Upper lobe of left lung (tissue), 6 donors: ENCODE measurements around the gene SPINK2. TPM values are rescaled to one million over a fixed set of nuclear protein-coding genes. Genes with fewer than 3 reads are reported as not detected.
A peak's percentile ranks its signal among the peaks of the same experiment; 100 is the strongest.

ENCODE experiments used
- ATAC-seq, 2 donors: fragments of 200-7000 bp; cut with Tn5 transposase; one replicate each; pipeline ENCODE4 v1.9.1; 2022; ENCODE audit warnings: mild to moderate bottlenecking in 2 of 2, moderate library complexity in 2 of 2; ENCODE audit not compliant: low FRiP score in 2 of 2
- DNase-seq, 2 donors: peaks; one replicate each; pipeline ENCODE4 v3.0.0-alpha.2; 2019 to 2020
- H3K27ac ChIP-seq, 4 donors: fragments of 200-600 bp; sonication (generic); one replicate each; pipeline ENCODE4 v1.5.1; 2016 to 2019
- H3K27me3 ChIP-seq, 4 donors: fragments of 200-600 bp; sonication (generic); one replicate each; pipeline ENCODE4 v1.5.1; 2017 to 2019
- H3K36me3 ChIP-seq, 4 donors: fragments of 200-600 bp; sonication (generic); one replicate each; pipeline ENCODE4 v1.5.1; 2016 to 2019
- H3K4me1 ChIP-seq, 4 donors: fragments of 200-600 bp; sonication (generic); one replicate each; pipeline ENCODE4 v1.5.1; 2018 to 2019
- H3K4me3 ChIP-seq, 4 donors: fragments of 200-600 bp; sonication (generic); one replicate each; pipeline ENCODE4 v1.5.1; 2017 to 2019; ENCODE audit warnings: mild to moderate bottlenecking in 2 of 4, moderate library complexity in 1 of 4
- H3K9me3 ChIP-seq, 4 donors: fragments of 200-600 bp; sonication (generic); one replicate each; pipeline ENCODE4 v1.5.1; 2018 to 2019
- CTCF ChIP-seq, 6 experiments: fragments of 450-650 bp in 4 of 6; fragments of 200-600 bp in 2 of 6; sonication (generic) in 2 of 6; IDR thresholded peaks; one replicate each; pipeline ENCODE4 v1.5.1; 2016 to 2019; ENCODE audit warnings: antibody characterized with exemption in 6 of 6
- EP300 ChIP-seq, 4 donors: sonication (generic); formaldehyde crosslinking; IDR thresholded peaks; one replicate each; pipeline ENCODE4 v1.5.1; 2017; ENCODE audit warnings: antibody characterized with exemption in 4 of 4, control low read depth in 2 of 4
- POLR2A ChIP-seq, 4 donors: fragments of 450-650 bp; IDR thresholded peaks; one replicate each; pipeline ENCODE4 v1.5.1; 2016 to 2017; ENCODE audit warnings: antibody characterized with exemption in 4 of 4, mild to moderate bottlenecking in 2 of 4
- POLR2AphosphoS5 ChIP-seq, 2 donors: sonication (generic); formaldehyde crosslinking; IDR thresholded peaks; one replicate each; pipeline ENCODE4 v1.5.1; 2017; ENCODE audit warnings: antibody characterized with exemption in 2 of 2
- WGBS, 2 donors: methylation state at CpG; one replicate each; pipeline ENCODE4 v1.1.5; 2017 to 2018; 5-methylcytosine and 5-hydroxymethylcytosine counted together
- total RNA-seq, 6 donors: library from RNA; depleted of rRNA in 4 of 6; stranded (reverse); fragments of >200 nt in 4 of 6; gene quantifications; one replicate each; pipeline versions ENCODE4 v1.1.0 to v1.2.1, GENCODE V29; 2016 to 2021
- donor health status: DM: no; HTN: no; CAD: no; lungs with moderate emphysema.
- donor health status: DM: no; HTN: yes; CAD: no; lungs with severe emphysema.

The SPINK2 gene
- total RNA-seq, 6 donors from 2014 or later = not detected

GRCh38 chr4:56796211-56796610 is 25.3 kb downstream of the SPINK2 start:
- Histone ChIP-seq H3K4me1 (peaks cover 6 to 15% (median 9%) of the 10 kb centered on the region in 4 donors), H3K4me3 (no peak overlapping the region), H3K27ac (no peak overlapping the region), H3K36me3 (no peaks in the 10 kb centered on the region), H3K9me3 (no peaks in the 10 kb centered on the region), H3K27me3 (no peaks in the 10 kb centered on the region)
- TF ChIP-seq CTCF (IDR thresholded peaks at IDR 0.05) = no peak
- TF ChIP-seq POLR2AphosphoS5 (IDR thresholded peaks at IDR 0.05) = no peak
- TF ChIP-seq EP300 (IDR thresholded peaks at IDR 0.05) = no peak
- no peak for TF ChIP-seq POLR2A (IDR thresholded peaks at IDR 0.05)
- DNase-seq (no peak), ATAC-seq (no peak)
- WGBS, 2 donors = 74 to 76% methylated on average over 3 of the region's 3 CpGs

- Histone ChIP-seq H3K4me1 (peaks cover 5 to 16% (median 10%) of the 10 kb centered on the region in 4 donors), H3K9me3 (no peaks in the 10 kb centered on the region), H3K36me3 (no peaks in the 10 kb centered on the region), H3K27ac (no peak overlapping the region), H3K27me3 (no peaks in the 10 kb centered on the region), H3K4me3 (no peak overlapping the region)
- TF ChIP-seq EP300 (IDR thresholded peaks at IDR 0.05) = no peak
- no peak for TF ChIP-seq POLR2AphosphoS5 (IDR thresholded peaks at IDR 0.05)
- TF ChIP-seq CTCF (IDR thresholded peaks at IDR 0.05) = no peak
- no peak for TF ChIP-seq POLR2A (IDR thresholded peaks at IDR 0.05)
- WGBS, 2 donors = 91 to 94% methylated on average over 4 of the region's 4 CpGs
- DNase-seq (no peak), ATAC-seq (no peak)
Measured at GRCh38 chr4:56791316-56791715, 30.2 kb downstream of the SPINK2 start.

GRCh38 chr4:56790691-56791091 is 30.8 kb downstream of the SPINK2 start:
- no peaks in the 10 kb centered on the region for H3K36me3 ChIP-seq
- no peak overlapping the region for H3K27ac ChIP-seq
- ATAC-seq (no peak), DNase-seq (no peak)
- H3K27me3 ChIP-seq = no peaks in the 10 kb centered on the region
- H3K4me3 ChIP-seq = no peak overlapping the region
- H3K9me3 ChIP-seq = no peaks in the 10 kb centered on the region
- WGBS, 2 donors = 72 to 78% methylated on average over 1 of the region's 1 CpG
- TF ChIP-seq EP300 (IDR thresholded peaks at IDR 0.05) (no peak), POLR2A (IDR thresholded peaks at IDR 0.05) (no peak), CTCF (IDR thresholded peaks at IDR 0.05) (no peak), POLR2AphosphoS5 (IDR thresholded peaks at IDR 0.05) (no peak)
- H3K4me1 ChIP-seq = peaks cover 5 to 16% (median 10%) of the 10 kb centered on the region in 4 donors

GRCh38 chr4:56788081-56788480 is 33.4 kb downstream of the SPINK2 start:
- DNase-seq = no peak
- Histone ChIP-seq H3K27ac (peak overlapping the region in 3 of 4 donors; percentile 59 to 84 (median 77)), H3K4me1 (peaks cover 5 to 16% (median 10%) of the 10 kb centered on the region in 4 donors), H3K36me3 (no peaks in the 10 kb centered on the region), H3K27me3 (no peaks in the 10 kb centered on the region), H3K4me3 (no peak overlapping the region), H3K9me3 (no peaks in the 10 kb centered on the region)
- ATAC-seq = no peak
- WGBS, 2 donors = 76 to 86% methylated on average over 7 of the region's 7 CpGs
- TF ChIP-seq CTCF (IDR thresholded peaks at IDR 0.05) = no peak
- TF ChIP-seq EP300 (IDR thresholded peaks at IDR 0.05) = no peak
- TF ChIP-seq POLR2A (IDR thresholded peaks at IDR 0.05) = no peak
- TF ChIP-seq POLR2AphosphoS5 (IDR thresholded peaks at IDR 0.05) = no peak

GRCh38 chr4:56787380-56787779 is 34.1 kb downstream of the SPINK2 start:
- DNase-seq (no peak), ATAC-seq (peak; percentile 34 to 45)
- Histone ChIP-seq H3K4me3 (no peak overlapping the region), H3K27me3 (no peaks in the 10 kb centered on the region), H3K36me3 (no peaks in the 10 kb centered on the region), H3K4me1 (peaks cover 5 to 16% (median 10%) of the 10 kb centered on the region in 4 donors), H3K9me3 (no peaks in the 10 kb centered on the region), H3K27ac (peak overlapping the region; percentile 5 to 84 (median 68))
- TF ChIP-seq EP300 (IDR thresholded peaks at IDR 0.05) (no peak), CTCF (IDR thresholded peaks at IDR 0.05) (no peak)
- WGBS, 2 donors = 50 to 73% methylated on average over 5 to 6 of the region's 6 CpGs
